Measurements from ENCODE around the gene LRRN3.

The LRRN3 gene

GRCh38 chr7:111103136-111103535, 12.2 kb downstream of the LRRN3 start:
- no peak overlapping the region for H3K4me3 ChIP-seq (ENCODE audit: low read depth, low read length)
- ChIA-PET POLR2A (no interaction called here), CTCF (no interaction called here)
- no peak for TF ChIP-seq GFI1B (tag by site-specific recombination; IDR thresholded peaks at IDR 0.05)
- TF ChIP-seq MEIS1 (CRISPR knock-in tag; IDR thresholded peaks at IDR 0.05; ENCODE audit: borderline replicate concordance) = no peak
- TF ChIP-seq ZBTB7A (tag by site-specific recombination; IDR thresholded peaks at IDR 0.05; ENCODE audit: low read depth) = no peak
- TF ChIP-seq ZNF670 (tag by site-specific recombination; IDR thresholded peaks at IDR 0.05; ENCODE audit: low read depth) = no peak
- TF ChIP-seq, protein P1, sequence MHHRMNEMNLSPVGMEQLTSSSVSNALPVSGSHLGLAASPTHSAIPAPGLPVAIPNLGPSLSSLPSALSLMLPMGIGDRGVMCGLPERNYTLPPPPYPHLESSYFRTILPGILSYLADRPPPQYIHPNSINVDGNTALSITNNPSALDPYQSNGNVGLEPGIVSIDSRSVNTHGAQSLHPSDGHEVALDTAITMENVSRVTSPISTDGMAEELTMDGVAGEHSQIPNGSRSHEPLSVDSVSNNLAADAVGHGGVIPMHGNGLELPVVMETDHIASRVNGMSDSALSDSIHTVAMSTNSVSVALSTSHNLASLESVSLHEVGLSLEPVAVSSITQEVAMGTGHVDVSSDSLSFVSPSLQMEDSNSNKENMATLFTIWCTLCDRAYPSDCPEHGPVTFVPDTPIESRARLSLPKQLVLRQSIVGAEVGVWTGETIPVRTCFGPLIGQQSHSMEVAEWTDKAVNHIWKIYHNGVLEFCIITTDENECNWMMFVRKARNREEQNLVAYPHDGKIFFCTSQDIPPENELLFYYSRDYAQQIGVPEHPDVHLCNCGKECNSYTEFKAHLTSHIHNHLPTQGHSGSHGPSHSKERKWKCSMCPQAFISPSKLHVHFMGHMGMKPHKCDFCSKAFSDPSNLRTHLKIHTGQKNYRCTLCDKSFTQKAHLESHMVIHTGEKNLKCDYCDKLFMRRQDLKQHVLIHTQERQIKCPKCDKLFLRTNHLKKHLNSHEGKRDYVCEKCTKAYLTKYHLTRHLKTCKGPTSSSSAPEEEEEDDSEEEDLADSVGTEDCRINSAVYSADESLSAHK (tag by site-specific recombination; IDR thresholded peaks at IDR 0.05) = no peak
- no peak for TF ChIP-seq ZNF16 (tag by site-specific recombination; IDR thresholded peaks at IDR 0.05; ENCODE audit: low read depth)
- no peak for TF ChIP-seq ELK4 (IDR thresholded peaks at IDR 0.05; ENCODE audit: borderline replicate concordance, low read depth, low read length)
- TF ChIP-seq ZNF2 (tag by site-specific recombination; IDR thresholded peaks at IDR 0.05) = no peak
- TF ChIP-seq SETDB1 (IDR thresholded peaks at IDR 0.05; ENCODE audit: insufficient read length, low read length) = no peak
- no peak for TF ChIP-seq ZNF121 (tag by site-specific recombination; IDR thresholded peaks at IDR 0.05)
- no peak for TF ChIP-seq ZNF280C (tag by site-specific recombination; IDR thresholded peaks at IDR 0.05)
- no peak for TF ChIP-seq ZNF549 (tag by site-specific recombination; IDR thresholded peaks at IDR 0.05)
- no peak for TF ChIP-seq TCF7L2 (IDR thresholded peaks at IDR 0.05; ENCODE audit: borderline replicate concordance, low read depth, low read length)
- no peak for TF ChIP-seq ZNF660 (tag by site-specific recombination; IDR thresholded peaks at IDR 0.05)
- no peak for TF ChIP-seq ZNF830 (tag by site-specific recombination; IDR thresholded peaks at IDR 0.05; ENCODE audit: low read depth)
- TF ChIP-seq ZNF423 (tag by site-specific recombination; IDR thresholded peaks at IDR 0.05) = no peak
- TF ChIP-seq ZNF10 (tag by site-specific recombination; IDR thresholded peaks at IDR 0.05) = no peak
- no peaks in the 10 kb centered on the region for H3K4me1 ChIP-seq (ENCODE audit: control insufficient read depth, insufficient read depth, low read length)
- H3K27ac ChIP-seq (ENCODE audit: extremely low read depth, low read depth, low read length) = no peak overlapping the region
- H3K36me3 ChIP-seq (ENCODE audit: control insufficient read depth in 2 of 2, insufficient read depth in 1 of 2, low read length in 2 of 2) = no peaks in the 10 kb centered on the region
- H3K9me3 ChIP-seq (ENCODE audit: control insufficient read depth, insufficient read depth, low read depth, low read length) = no peaks in the 10 kb centered on the region

GRCh38 chr7:111103678-111104274, 12.8 kb downstream of the LRRN3 start:
- CTCF ChIA-PET = no interaction called here
- TF ChIP-seq, protein P2, sequence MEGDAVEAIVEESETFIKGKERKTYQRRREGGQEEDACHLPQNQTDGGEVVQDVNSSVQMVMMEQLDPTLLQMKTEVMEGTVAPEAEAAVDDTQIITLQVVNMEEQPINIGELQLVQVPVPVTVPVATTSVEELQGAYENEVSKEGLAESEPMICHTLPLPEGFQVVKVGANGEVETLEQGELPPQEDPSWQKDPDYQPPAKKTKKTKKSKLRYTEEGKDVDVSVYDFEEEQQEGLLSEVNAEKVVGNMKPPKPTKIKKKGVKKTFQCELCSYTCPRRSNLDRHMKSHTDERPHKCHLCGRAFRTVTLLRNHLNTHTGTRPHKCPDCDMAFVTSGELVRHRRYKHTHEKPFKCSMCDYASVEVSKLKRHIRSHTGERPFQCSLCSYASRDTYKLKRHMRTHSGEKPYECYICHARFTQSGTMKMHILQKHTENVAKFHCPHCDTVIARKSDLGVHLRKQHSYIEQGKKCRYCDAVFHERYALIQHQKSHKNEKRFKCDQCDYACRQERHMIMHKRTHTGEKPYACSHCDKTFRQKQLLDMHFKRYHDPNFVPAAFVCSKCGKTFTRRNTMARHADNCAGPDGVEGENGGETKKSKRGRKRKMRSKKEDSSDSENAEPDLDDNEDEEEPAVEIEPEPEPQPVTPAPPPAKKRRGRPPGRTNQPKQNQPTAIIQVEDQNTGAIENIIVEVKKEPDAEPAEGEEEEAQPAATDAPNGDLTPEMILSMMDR (tag by site-specific recombination; IDR thresholded peaks at IDR 0.05) = no peak
- TF ChIP-seq ZNF239 (tag by site-specific recombination; IDR thresholded peaks at IDR 0.05) (no peak), ZNF571 (tag by site-specific recombination; IDR thresholded peaks at IDR 0.05) (no peak), ZBTB48 (tag by site-specific recombination; IDR thresholded peaks at IDR 0.05) (no peak), ZNF341 (tag by site-specific recombination; IDR thresholded peaks at IDR 0.05; ENCODE audit: low read depth) (no peak), ZNF704 (tag by site-specific recombination; IDR thresholded peaks at IDR 0.05) (no peak), ZNF530 (tag by site-specific recombination; IDR thresholded peaks at IDR 0.05; ENCODE audit: low read depth) (no peak), ZNF596 (tag by site-specific recombination; IDR thresholded peaks at IDR 0.05) (no peak), PRDM6 (tag by site-specific recombination; IDR thresholded peaks at IDR 0.05) (no peak), WT1 (tag by site-specific recombination; IDR thresholded peaks at IDR 0.05) (no peak)

More at GRCh38 chr7:111103678-111104274, 12.8 kb downstream of the LRRN3 start:
- H3K9me3 ChIP-seq (ENCODE audit: control insufficient read depth, insufficient read depth, low read depth, low read length) = no peaks in the 10 kb centered on the region
- no peaks in the 10 kb centered on the region for H3K36me3 ChIP-seq (ENCODE audit: control insufficient read depth in 2 of 2, insufficient read depth in 1 of 2, low read length in 2 of 2)
- H3K4me3 ChIP-seq (ENCODE audit: low read depth, low read length) = no peak overlapping the region
- POLR2A ChIA-PET = no interaction called here
- H3K4me1 ChIP-seq (ENCODE audit: control insufficient read depth, insufficient read depth, low read length) = no peaks in the 10 kb centered on the region
- no peak overlapping the region for H3K27ac ChIP-seq (ENCODE audit: extremely low read depth, low read depth, low read length)
